HG03196 (cell line): ENCODE measurements around the gene PLD4.

Experiments used
- ATAC-seq: cut with Tn5 transposase; IDR thresholded peaks from one replicate; pipeline ENCODE4 v1.9.1; 2021; ENCODE audit not compliant: unreplicated experiment

The PLD4 gene

GRCh38 chr14:104953896-104954656, 29.4 kb downstream of the PLD4 start:
- no peak for ATAC-seq

- no peak for ATAC-seq
These were observed 30.2 kb downstream of the PLD4 start for GRCh38 chr14:104954746-104955395.

GRCh38 chr14:104955396-104955770, 30.7 kb downstream of the PLD4 start:
- no peak for ATAC-seq

- ATAC-seq = no peak
These were observed 31.7 kb downstream of the PLD4 start for GRCh38 chr14:104956290-104956890.

GRCh38 chr14:104957146-104958113, 32.8 kb downstream of the PLD4 start:
- no peak for ATAC-seq

- ATAC-seq = no peak
These were observed 39.9 kb downstream of the PLD4 start for GRCh38 chr14:104964546-104964945.

- ATAC-seq = no peak
These were observed 41.0 kb downstream of the PLD4 start for GRCh38 chr14:104965561-104966231.

- ATAC-seq = no peak
These were observed 41.7 kb downstream of the PLD4 start for GRCh38 chr14:104966261-104966865.

GRCh38 chr14:104966981-104967385, 42.3 kb downstream of the PLD4 start:
- no peak for ATAC-seq

GRCh38 chr14:104967386-104968152, 42.9 kb downstream of the PLD4 start:
- no peak for ATAC-seq

GRCh38 chr14:104968153-104968527, 43.5 kb downstream of the PLD4 start:
- no peak for ATAC-seq

GRCh38 chr14:104968541-104969401, 44.1 kb downstream of the PLD4 start:
- ATAC-seq = no peak

GRCh38 chr14:104969741-104970230, 45.1 kb downstream of the PLD4 start:
- ATAC-seq = no peak

GRCh38 chr14:104970231-104971068, 45.8 kb downstream of the PLD4 start:
- ATAC-seq = no peak

GRCh38 chr14:104971447-104972240, 47.0 kb downstream of the PLD4 start:
- ATAC-seq = no peak

GRCh38 chr14:104972301-104973134, 47.8 kb downstream of the PLD4 start:
- ATAC-seq = no peak
